Upper lobe of left lung (tissue), 4 donors: ENCODE measurements around the gene DEFB110.

Experiments
- CTCF ChIP-seq, 6 experiments: fragments of 450-650 bp in 4 of 6; fragments of 200-600 bp in 2 of 6; sonication (generic) in 2 of 6; IDR thresholded peaks; one replicate each; pipeline ENCODE4 v1.5.1; 2016 to 2019; ENCODE audit warnings: antibody characterized with exemption in 6 of 6
- POLR2AphosphoS5 ChIP-seq, 2 donors: sonication (generic); formaldehyde crosslinking; IDR thresholded peaks; one replicate each; pipeline ENCODE4 v1.5.1; 2017; ENCODE audit warnings: antibody characterized with exemption in 2 of 2

DNA sequence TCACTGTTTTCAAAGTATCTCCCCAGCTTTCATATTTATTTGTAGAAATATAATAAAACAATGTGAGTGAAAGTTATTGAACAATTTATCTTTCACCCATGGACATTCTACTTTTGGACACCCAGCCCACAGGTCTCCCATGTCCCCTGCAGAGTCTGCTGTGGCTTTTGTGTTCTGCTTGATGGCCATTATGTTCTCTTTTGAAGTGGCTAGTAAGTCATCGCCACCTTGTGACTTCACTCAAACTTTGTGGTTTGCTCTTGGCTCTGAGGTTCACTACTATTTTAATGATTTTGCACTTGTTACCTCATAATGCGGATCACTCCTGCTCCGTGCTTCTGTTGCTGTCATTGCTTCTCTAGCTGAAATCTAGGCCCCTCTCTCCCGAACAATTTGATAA lies 42.2 kb downstream of the DEFB110 start:
- TF ChIP-seq CTCF (IDR thresholded peaks at IDR 0.05) (no peak), POLR2AphosphoS5 (IDR thresholded peaks at IDR 0.05) (no peak)
